GM21423 (cell line): Measurements from ENCODE around the gene HIVEP1.

Source experiments
- ATAC-seq: cut with Tn5 transposase; IDR thresholded peaks from one replicate; pipeline ENCODE4 v1.9.1; 2021; ENCODE audit warnings: mild to moderate bottlenecking, moderate library complexity; ENCODE audit not compliant: unreplicated experiment

Gene HIVEP1

DNA sequence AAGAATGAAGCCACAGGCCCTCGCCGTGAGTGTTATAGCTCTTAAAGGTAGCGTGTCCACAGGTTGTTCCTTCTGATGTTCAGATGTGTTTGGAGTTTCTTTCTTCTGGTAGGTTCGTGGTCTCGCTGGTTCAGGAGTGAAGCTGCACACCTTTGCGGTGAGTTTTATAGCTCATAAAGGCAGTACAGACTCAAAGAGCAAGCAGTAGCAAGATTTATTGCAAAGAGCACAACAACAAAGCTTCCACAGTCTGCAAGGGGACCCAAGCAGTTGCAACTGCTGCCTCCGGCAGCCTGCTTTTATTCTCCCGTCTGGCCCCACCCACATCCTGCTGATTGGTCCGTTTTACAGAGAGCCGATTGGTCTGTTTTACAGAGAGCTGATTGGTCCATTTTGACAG lies 5.2 kb downstream of the HIVEP1 start:
- no peak for ATAC-seq

DNA sequence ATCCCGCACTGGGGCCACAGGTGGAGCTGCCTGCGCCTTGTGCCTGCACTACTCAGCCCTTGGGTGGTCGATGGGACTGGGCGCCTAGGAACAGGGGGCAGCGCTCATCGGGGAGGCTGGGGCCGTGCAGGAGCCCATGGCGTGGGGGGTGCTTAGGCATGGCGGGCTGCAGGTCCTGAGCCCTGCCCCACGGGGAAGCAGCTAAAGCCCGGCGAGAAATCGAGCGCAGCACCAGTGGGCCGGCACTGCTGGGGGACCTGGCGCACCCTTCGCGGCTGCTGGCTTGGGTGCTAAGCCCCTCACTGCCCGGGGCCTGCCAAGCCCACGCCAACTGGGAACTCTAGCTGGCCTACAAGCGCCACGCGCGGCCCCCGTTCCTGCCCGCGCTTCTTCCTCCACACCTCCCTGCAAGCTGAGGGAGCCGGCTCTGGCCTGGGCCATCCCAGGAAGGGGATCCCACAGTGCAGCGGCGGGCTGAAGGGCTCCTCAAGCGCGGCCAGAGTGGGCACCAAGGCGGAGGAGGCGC lies 5.8 kb downstream of the HIVEP1 start:
- ATAC-seq = no peak

DNA sequence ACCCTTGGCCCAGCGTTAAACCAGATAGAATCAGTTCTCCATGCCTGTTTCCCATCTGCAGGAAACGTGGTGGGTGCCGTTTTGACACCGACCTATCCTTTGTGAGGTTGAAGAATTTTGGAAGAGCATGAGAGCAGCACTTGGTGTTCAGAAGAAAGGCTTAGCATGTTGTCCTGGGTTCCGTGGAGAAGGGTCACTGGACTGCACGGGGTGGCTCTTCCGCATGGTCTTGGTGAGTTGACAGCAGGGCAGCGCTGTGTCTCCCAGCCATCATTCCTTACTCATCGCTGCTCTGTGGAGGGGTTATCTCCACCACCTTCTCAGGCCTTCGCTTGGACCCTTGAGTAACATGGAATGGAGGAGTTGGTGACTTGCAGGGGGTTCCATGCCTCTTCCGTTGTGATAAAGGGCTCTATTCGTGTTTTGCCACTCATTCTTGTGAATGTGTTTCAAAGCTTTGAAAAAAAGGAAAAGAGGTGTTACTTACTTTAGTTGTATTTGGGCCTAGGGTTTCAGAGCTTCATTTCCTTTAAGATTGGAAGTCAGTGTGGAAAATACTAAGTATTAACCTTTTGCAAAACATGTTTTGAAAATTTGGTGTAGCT lies 8.2 kb downstream of the HIVEP1 start:
- no peak for ATAC-seq

DNA sequence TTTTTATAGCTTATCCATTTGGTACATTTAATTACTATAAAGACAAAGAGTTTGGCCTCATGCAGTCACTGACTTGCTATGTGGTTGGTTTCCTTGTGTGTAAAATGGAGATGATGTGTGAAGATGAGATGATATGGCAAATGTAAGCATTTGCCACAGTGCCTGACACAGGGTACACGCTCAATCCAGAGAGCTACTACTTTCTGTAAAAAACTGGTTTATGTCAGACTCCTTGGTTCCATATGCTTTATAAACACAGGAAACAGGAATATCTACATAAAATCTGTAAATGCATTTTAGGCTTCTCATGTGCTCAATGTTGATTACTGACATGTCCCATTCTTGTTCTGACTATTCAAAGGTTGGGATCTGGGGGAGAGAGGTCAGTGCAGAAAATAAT lies 10.4 kb downstream of the HIVEP1 start:
- no peak for ATAC-seq

DNA sequence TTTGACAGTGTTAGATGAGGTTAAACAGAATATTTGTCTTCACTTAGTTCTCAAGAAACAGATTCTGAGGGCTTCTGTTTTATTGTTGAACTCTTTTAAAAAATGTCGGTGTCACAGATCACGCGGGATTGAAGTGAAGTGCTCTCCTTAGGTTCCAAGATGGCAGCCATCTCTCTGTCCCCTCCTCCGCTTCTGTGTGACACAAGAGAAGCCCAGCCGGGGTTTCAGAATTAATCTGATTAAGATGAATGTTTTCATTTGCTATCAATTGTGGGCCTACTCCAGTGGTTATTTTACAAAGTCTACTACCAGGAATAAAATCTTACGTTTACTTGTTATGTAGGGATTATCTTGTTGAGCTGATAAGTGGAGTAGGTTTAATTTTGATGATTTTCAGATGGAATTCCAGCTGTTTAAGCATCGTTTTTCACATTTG lies 10.9 kb downstream of the HIVEP1 start:
- no peak for ATAC-seq

DNA sequence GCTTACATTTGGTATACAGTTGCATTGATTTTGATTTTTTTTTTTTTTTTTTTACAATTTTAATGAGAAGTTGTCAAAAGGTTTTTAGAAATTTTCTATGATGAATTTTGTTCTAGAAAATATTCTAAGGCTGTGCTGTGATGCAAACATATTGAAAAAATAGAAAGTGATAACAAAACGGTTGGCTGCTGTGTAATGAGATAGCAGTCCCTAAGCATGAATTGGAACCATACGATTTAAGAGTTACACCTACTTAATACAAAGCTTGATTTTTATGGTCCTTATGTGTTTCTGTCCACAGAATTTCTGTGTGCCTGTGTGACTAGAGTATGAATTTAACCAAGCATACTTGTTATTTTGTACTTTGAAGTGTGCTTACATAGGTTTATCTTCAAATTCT lies 12.1 kb downstream of the HIVEP1 start:
- ATAC-seq = no peak

DNA sequence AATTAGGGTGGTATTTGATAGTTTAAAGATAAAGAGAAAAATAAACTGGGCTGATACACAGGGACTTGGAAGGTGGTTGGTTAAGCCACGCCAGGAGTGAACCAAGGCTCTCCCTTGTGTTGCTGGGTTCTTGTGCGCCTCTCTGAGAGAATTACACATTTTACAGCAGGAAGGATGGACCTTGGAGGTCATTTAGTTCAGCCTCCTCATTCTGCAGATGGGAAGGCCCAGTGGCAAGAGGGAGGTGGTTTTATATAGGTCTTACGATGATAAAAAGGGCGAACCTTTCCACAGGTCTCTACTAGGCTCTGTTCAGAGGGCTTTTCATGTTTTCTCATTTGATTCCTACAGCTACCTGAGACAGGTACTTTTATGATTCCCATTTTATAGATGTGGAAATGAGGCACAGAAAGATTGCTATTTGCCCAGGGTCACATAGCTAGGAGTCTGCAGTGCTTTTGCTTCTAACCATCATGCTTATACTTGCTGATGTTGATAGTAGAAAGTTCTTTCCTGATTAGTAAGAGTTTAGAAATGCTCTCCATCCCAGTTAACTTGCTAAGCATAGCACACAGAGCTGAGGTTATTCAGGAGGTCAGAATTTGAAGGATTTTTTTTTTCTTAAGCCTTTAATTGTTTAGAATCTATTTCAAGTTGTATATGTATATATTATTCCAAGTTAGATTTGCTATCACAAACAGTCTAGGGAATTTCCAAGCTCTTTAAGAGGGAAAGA lies 12.8 kb downstream of the HIVEP1 start:
- no peak for ATAC-seq

DNA sequence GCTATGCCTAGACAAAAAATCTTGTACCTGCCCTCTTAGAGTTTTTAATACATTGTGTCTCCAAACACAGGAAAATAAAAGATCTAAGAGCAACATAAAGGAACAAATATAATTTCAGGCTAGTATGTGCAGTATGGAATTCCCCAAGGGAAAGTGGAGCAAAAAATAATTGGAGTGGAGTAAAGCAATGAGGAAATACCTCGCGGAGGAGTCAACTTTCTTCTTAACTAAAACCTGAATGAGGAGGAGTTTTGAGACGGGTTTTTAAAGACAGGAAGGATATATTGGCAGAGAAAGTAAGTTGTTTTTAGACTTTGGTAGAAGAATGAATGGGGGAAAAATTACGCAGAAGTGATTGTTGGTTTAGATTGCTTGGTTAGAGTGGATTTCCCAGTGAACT lies 14.0 kb downstream of the HIVEP1 start:
- ATAC-seq = no peak

DNA sequence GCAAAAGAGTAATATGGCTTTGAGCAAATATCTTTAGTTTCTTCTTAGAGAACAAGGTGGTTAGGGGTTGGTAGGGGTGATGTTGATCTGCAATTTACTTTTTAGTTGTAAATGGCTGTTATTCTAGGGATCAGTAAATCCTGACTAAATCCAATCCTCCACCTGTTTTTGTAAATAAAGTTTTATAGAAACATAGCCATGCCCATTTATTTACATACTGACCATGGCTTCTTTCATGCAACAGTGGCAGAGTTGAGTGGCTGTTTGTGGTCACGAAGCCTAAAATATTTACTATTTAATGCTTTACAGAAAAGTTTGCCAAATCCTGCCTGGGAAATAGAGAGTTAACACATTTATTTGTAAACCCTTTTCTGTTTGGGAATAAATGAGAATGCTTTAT lies 14.7 kb downstream of the HIVEP1 start:
- no peak for ATAC-seq

DNA sequence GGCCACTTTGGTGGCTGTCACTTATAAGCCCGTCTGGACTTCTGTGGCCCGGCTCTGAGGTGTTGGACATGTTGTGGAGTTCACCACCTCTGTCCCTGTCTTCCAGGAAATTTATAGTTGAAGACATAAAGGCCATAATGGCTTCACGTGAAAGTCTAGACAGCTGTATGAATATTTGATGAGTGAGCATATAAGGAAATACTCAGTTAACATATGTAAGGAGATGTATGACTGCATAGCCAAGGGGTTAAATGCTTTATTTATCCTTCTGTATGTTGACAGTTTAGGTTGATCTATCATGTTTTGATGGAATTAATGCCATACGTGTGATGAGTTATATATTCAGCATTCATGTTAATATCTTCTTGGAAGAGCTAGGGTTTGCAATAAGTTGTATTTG lies 16.1 kb downstream of the HIVEP1 start:
- ATAC-seq = no peak

DNA sequence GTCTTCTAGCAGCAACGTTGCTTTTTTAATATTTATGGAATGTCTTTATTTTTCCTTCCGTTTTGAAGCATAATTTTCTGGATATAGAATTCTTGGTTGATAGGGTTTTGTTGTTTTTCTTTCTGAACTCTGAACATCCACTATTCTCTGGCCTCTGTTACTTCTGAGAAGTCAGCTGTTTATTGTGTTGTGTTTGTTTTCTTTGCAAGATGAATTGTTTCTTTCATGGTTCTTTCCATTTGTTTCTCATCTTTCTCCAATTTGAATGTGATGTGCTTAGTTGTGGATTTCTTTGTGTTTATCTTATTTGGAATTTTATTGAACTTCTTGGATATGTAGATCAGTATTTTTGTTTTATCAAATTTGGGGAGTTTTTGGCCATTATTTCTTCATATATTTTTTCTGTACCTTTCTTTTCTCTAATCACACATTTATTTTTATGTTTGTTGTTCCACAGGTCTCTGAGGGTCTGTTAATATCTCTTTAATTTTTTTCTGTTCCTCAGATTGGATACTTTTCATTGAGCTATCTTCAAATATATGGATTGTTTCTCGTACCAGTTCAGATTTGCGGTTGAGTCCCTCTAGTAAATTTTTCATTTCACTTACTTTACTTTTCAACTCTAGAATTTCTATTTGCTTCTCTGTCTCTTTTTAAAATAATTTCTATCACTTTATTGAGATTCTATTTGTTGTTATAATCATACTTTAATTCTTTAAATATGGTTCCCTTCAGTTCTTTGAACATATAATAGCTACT lies 18.0 kb downstream of the HIVEP1 start:
- no peak for ATAC-seq

DNA sequence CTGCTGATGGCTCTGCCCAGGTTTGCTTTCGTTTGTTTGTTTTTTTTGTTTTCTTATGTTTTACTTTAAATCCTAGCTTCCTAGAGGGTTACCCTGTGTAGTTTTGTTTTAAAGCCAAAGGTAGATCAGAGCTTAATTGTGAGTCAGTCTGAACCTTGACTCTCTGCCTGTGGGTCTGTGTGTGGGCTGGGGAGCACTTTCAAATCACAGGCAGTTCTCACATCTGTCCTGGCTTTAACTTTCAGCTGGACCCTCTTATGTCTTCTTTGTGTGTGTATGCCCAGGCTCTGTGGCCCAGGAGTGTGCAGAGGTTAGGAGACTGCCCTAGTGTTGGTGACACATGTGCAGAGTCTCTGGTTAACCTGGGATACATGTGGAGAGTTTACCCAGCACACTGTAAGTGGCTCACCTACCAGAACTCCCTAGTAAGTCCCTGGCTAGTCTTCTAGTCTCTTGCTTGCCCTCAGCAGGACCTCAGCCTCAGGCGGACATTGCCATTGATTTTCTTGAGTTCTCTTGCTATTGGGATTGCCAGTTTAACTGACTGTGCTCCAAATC lies 19.0 kb downstream of the HIVEP1 start:
- ATAC-seq = no peak

DNA sequence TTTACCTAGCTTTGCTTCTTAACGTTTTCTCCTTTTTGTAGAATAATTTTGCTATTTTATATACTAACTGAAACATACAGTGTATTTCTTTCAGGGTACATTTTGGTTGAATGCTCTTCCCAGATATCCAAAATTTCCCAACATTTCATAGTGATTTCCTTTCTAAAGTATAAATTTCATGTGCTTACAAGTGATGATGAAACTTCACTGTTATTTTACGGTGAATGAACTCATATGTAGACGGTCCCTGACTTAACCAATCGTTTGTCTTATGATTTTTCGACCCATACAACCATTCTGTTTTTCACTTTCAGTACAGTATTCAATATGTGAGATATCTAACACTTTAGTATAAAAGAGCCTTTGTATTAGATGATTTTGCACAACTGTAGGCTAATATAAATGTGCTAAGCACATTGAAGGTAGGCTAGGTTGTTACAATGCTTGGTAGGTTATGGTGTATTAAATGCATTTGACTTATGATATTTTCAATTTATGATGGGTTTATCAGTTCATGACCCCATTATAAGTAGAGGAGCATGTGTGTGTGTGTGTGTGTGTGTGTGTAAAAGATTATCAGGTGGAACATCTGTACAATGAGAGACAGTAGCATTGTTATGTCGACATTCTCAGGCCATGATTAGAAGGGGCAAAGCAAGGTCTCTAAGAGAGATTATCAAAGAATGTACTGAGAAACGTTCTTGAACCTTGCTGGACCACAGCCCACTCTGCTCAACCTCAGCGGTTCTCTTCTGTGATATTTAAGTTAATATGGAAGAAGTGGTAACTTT lies 20.9 kb downstream of the HIVEP1 start:
- no peak for ATAC-seq

DNA sequence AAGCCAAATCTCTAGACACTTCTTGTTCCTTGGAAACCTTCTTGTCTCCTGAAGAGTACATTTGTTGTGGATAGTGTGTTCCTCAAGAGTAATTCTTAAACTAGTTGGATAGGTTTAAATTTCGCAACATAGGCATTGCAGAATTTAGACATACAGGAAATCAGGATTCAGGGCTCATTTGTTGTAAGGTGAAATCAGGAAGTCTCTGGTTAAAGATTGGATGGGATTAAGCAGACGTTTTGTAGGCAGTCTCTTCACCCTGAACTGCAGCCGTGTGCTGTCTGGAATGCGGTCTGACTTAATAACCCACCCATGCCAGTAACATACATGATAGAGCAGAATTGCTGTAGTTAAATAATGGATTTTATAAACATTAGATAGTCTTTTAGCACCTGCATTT lies 21.7 kb downstream of the HIVEP1 start:
- no peak for ATAC-seq

DNA sequence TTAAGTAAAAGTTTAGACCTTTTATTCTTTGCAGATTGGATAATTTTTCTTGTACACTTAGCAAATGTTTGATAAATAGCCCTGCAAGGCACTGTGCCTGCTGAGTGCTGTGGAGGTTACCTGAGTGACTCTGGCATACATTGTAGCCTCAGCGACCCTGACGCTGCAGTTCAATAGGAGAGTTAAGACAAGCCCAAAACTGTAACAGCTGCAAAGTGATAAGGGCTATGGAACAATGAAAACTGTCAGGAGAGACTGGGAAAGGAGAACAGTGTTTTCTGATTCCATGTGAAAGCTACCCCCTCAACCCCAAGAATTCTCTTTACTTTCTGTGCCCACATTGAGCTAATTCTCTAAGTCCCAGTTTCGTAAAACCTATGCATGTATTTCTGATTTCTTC lies 22.2 kb downstream of the HIVEP1 start:
- no peak for ATAC-seq

DNA sequence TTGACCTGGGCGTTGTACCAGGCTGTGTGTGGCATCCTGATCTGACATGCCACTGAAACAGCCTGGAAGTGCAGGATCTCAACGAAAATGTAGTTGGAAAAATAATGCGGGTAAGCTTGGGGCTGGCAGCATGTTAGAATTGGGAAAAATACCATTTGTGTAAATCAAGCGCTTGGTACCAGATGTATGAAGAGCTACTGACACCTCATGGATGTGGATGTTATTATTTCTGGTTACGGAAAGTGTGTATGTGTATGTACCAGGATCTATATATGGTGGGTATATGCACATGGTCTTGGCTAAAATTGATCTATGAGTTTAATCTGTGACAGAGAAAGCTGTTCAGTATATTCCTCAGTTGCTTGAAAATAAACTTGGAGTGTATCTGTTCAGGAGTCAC lies 22.7 kb downstream of the HIVEP1 start:
- no peak for ATAC-seq

DNA sequence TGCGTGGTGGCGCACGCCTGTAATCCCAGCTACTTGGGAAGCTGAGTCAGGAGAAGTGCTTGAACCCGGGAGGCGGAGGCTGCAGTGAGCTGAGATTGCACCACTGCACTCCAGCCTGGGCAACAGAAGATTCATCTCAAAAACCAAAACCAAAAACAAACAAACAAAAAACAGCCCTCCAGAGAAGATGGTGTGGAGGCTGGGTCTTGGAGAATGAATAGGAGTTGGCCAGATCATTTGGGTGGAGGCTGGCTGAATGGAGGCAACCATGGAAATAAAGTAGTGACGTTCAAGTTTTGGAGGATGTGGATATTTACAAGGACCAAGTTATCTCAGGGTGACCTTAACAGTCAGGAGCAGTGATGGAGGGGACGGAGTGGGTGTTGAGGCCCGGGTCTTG lies 24.7 kb downstream of the HIVEP1 start:
- no peak for ATAC-seq

DNA sequence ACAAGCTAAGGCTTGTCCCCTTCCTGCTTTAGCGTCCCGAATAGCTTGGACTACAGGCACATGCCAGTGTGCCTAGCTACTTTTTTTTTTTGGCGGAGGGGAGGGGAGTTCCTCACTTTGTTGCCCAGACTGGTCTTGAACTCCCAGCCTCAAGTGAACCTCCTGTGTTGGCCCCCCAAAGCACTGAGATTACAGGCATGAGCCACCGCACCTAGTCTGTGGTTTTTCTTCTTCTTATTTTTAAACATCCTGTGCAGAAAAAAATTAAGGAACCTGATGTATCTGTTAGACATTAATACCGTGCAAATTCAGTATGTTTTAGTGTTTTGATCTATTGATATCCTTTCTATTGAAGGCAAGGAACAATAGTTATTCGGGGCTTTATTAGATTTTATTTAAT lies 25.7 kb downstream of the HIVEP1 start:
- no peak for ATAC-seq

DNA sequence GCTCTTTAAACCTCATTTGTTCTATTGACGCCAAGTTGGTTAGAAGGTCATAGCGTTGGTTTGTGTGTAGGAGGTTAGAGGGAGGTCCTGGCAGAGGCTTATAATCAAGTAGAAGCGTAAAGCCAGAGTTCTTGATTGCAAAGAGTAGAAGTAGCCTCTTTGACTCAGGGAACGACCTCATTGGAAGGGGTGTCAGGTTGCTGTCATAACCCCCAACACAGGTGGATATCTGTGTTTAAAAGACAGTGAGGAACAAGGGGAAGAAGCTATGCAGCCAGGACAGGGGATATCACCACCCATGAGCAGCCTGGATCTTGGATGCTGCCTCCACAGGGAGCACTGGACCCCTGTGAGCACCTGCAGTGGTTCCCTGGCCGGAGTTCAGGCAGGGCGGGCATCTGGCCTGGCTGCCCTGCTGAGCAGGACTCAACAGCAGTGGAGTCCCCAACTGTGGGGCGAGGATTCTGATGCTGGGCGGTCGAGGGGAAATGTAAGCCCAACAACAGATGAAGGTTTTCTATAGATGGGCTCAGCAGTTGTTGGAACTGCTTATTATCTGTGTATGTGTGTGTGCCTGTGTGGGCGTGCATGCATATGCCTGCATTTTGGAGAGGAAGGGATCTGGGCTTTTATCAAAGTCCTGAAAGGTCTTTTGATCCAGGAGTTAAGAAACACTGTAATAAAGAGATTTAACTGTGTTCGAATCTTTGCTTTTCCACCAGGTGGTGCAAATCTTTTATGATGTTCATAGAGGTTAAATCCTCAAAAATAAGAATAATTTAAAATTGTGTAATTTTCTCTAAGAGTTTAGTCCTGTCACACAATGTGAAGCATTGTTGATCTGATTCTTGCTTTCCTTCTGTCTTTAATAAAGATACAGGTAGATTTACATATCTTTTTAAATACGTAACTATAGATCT lies 27.7 kb downstream of the HIVEP1 start:
- ATAC-seq = no peak

DNA sequence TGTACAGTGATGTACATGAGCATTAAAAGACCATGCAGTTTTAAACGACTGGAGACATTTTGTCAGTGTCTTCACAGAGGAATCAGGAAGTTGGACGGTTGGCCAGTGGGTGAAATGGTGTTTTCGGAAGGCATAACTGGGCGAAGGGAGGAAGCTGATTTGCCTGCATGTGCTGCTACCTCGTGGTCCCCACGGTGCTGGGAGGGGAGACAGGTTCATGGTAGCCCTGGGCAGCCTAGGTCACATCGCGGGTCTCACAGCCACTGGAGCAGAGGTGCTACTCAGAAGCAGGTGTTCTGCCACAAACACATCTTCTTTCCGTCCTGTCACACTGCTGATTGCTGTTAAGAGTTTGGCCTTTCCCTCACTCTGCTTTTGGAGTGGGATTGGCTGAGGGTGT lies 35.2 kb downstream of the HIVEP1 start:
- no peak for ATAC-seq
